Endodermal cell (in vitro differentiated cells): Measurements from ENCODE around the gene TTLL12. TPM values are rescaled to one million over a fixed set of nuclear protein-coding genes. Genes with fewer than 3 reads are reported as not detected.

ENCODE experiments used
- DNase-seq: peaks from one replicate; pipeline ENCODE4 v3.0.0-alpha.2; 2017
- H3K27ac ChIP-seq: 2 replicates; pipeline ENCODE4 v1.5.1; 2013; ENCODE audit warnings: mild to moderate bottlenecking, low read depth, low read length, moderate library complexity
- H3K27me3 ChIP-seq: 2 replicates; pipeline ENCODE4 v1.6.1; 2013; ENCODE audit warnings: mild to moderate bottlenecking, low read length, moderate library complexity; ENCODE audit not compliant: insufficient read depth, control insufficient read depth, poor library complexity, severe bottlenecking
- H3K36me3 ChIP-seq: 2 replicates; pipeline ENCODE4 v1.7.0; 2013; ENCODE audit warnings: mild to moderate bottlenecking, low read length, moderate library complexity; ENCODE audit not compliant: control insufficient read depth, insufficient read depth
- H3K4me1 ChIP-seq: one replicate; pipeline ENCODE4 v1.7.0; 2013; ENCODE audit warnings: low read length; ENCODE audit not compliant: control insufficient read depth, insufficient read depth
- H3K4me3 ChIP-seq: 2 replicates; pipeline ENCODE4 v1.5.1; 2013; ENCODE audit warnings: mild to moderate bottlenecking, low read length, moderate library complexity
- H3K9ac ChIP-seq: 2 replicates; pipeline ENCODE4 v1.6.1; 2013; ENCODE audit warnings: mild to moderate bottlenecking, low read length, moderate library complexity; ENCODE audit not compliant: poor library complexity, severe bottlenecking; ENCODE audit errors: extremely low read depth
- H3K9me3 ChIP-seq: 2 replicates; pipeline ENCODE4 v1.6.1; 2013; ENCODE audit warnings: mild to moderate bottlenecking, low read length, moderate library complexity; ENCODE audit not compliant: control insufficient read depth
- H3K27ac Mint-ChIP-seq: 2 replicates; pipeline ENCODE4 v1.8.0; 2020; ENCODE audit warnings: mixed read lengths
- H3K27me3 Mint-ChIP-seq: 2 replicates; pipeline ENCODE4 v1.8.0; 2021; ENCODE audit warnings: mild to moderate bottlenecking, mixed read lengths; ENCODE audit not compliant: insufficient read depth
- H3K36me3 Mint-ChIP-seq: 2 replicates; pipeline ENCODE4 v1.8.0; 2020; ENCODE audit warnings: low read depth, mixed read lengths
- H3K4me1 Mint-ChIP-seq: 2 replicates; pipeline ENCODE4 v1.8.0; 2020; ENCODE audit warnings: mixed read lengths
- H3K4me3 Mint-ChIP-seq: 2 replicates; pipeline ENCODE4 v1.8.0; 2020; ENCODE audit warnings: mild to moderate bottlenecking, moderate library complexity, mixed read lengths
- H3K9me3 Mint-ChIP-seq: 2 replicates; pipeline ENCODE4 v1.8.0; 2020; ENCODE audit warnings: mild to moderate bottlenecking, mixed read lengths
- CTCF ChIP-seq: fragments of 200-600 bp; sonication (generic); conservative IDR thresholded peaks from 2 replicates; pipeline ENCODE4 v1.5.0; 2021; ENCODE audit warnings: antibody characterized with exemption, mild to moderate bottlenecking
- WGBS, 2 experiments: methylation state at CpG; one replicate each; pipeline versions ENCODE4 v1.1.5 to v1.1.7; 2013; ENCODE audit warnings: missing lambda C conversion rate in 2 of 2, mixed read lengths in 1 of 2; ENCODE audit not compliant: insufficient coverage in 1 of 2, insufficient read length in 1 of 2; 5-methylcytosine and 5-hydroxymethylcytosine counted together
- total RNA-seq, 2 donors: library from RNA; stranded (reverse); fragmentation: NEBNext Ultra II Directional in 1 of 2; extraction: Animal tissue kit (Norgen Biotek cat#: 25700) in 1 of 2; gene quantifications; 2 replicates in 1 of 2; 3 replicates in 1 of 2; pipeline ENCODE4 v1.2.1, GENCODE V29; 2021

TTLL12 gene
- total RNA-seq, 2 donors from 2014 or later: 49.8 to 71.0 TPM

GRCh38 chr22:43169310-43170130 is 17.4 kb downstream of the TTLL12 start:
- DNase-seq: no peak
- H3K4me3 ChIP-seq: no peak overlapping the region
- H3K27me3 ChIP-seq: no peaks in the 10 kb centered on the region
- Mint-ChIP-seq H3K4me3 (no peak overlapping the region), H3K36me3 (peaks cover 50% of the 10 kb centered on the region), H3K27me3 (no peaks in the 10 kb centered on the region), H3K4me1 (peaks cover 9% of the 10 kb centered on the region), H3K27ac (no peak overlapping the region), H3K9me3 (no peaks in the 10 kb centered on the region)
- peaks cover 25% of the 10 kb centered on the region for H3K36me3 ChIP-seq
- H3K9ac ChIP-seq: no peak overlapping the region
- no peaks in the 10 kb centered on the region for H3K9me3 ChIP-seq
- no peaks in the 10 kb centered on the region for H3K4me1 ChIP-seq
- WGBS, 2 experiments: 91 to 94% methylated on average over 22 to 23 of the region's 23 CpGs
- no peak overlapping the region for H3K27ac ChIP-seq
- TF ChIP-seq CTCF: no peak

GRCh38 chr22:43168471-43169309 is 18.2 kb downstream of the TTLL12 start:
- Histone ChIP-seq H3K4me3 (no peak overlapping the region), H3K27me3 (no peaks in the 10 kb centered on the region), H3K4me1 (no peaks in the 10 kb centered on the region), H3K9ac (no peak overlapping the region), H3K9me3 (no peaks in the 10 kb centered on the region), H3K27ac (no peak overlapping the region), H3K36me3 (peaks cover 19% of the 10 kb centered on the region)
- peak; percentile 59 for DNase-seq
- H3K27me3 Mint-ChIP-seq: no peaks in the 10 kb centered on the region
- H3K27ac Mint-ChIP-seq: peak overlapping the region; percentile 33
- H3K4me1 Mint-ChIP-seq: peaks cover 9% of the 10 kb centered on the region
- TF ChIP-seq CTCF: no peak
- WGBS, 2 experiments: 94 to 95% methylated on average over 19 to 25 of the region's 25 CpGs
- peaks cover 44% of the 10 kb centered on the region for H3K36me3 Mint-ChIP-seq
- H3K4me3 Mint-ChIP-seq: no peak overlapping the region
- H3K9me3 Mint-ChIP-seq: no peaks in the 10 kb centered on the region

GRCh38 chr22:43167001-43167589 is 19.8 kb downstream of the TTLL12 start:
- Mint-ChIP-seq H3K27me3 (no peaks in the 10 kb centered on the region), H3K4me3 (no peak overlapping the region), H3K27ac (peak overlapping the region; percentile 55), H3K4me1 (peaks cover 9% of the 10 kb centered on the region), H3K36me3 (peaks cover 31% of the 10 kb centered on the region), H3K9me3 (no peaks in the 10 kb centered on the region)
- Histone ChIP-seq H3K9me3 (no peaks in the 10 kb centered on the region), H3K27ac (no peak overlapping the region), H3K9ac (no peak overlapping the region), H3K27me3 (no peaks in the 10 kb centered on the region), H3K36me3 (peaks cover 11% of the 10 kb centered on the region), H3K4me1 (no peaks in the 10 kb centered on the region), H3K4me3 (no peak overlapping the region)
- no peak for DNase-seq
- no peak for TF ChIP-seq CTCF
- 93 to 94% methylated on average over 14 to 19 of the region's 19 CpGs for WGBS, 2 experiments
